DOHH2 (cell line): ENCODE results near the gene SLC6A19.

Experiments
- CTCF ChIP-seq: fragments of 200-600 bp; sonication (generic); IDR thresholded peaks from one replicate; pipeline ENCODE4 v1.5.1; 2014; ENCODE audit warnings: antibody characterized with exemption, mild to moderate bottlenecking, low read depth, low read length; ENCODE audit not compliant: poor library complexity, severe bottlenecking
- EZH2phosphoT487 ChIP-seq: fragments of 200-600 bp; sonication (generic); IDR thresholded peaks from 2 replicates; pipeline ENCODE4 v1.6.1; 2017; ENCODE audit warnings: borderline replicate concordance, mild to moderate bottlenecking, antibody characterized with exemption, low read length, moderate library complexity, mixed read lengths

GRCh38 chr5:1211701-1212100, 10.3 kb downstream of the SLC6A19 start:
- TF ChIP-seq CTCF: no peak
- TF ChIP-seq EZH2phosphoT487: no peak
